DND-41 (cell line): ENCODE data around the gene MYBPC1.

Experiments used
- CTCF ChIP-seq: IDR thresholded peaks from 2 replicates; pipeline ENCODE4 v1.5.1; 2012; ENCODE audit warnings: borderline replicate concordance, low read length, moderate library complexity, mild to moderate bottlenecking; ENCODE audit not compliant: poor library complexity, severe bottlenecking; ENCODE audit errors: extremely low read depth
- EZH2 ChIP-seq: IDR thresholded peaks from 3 replicates; pipeline ENCODE4 v1.6.1; 2012; ENCODE audit warnings: borderline replicate concordance, low read depth, mild to moderate bottlenecking, moderate library complexity, low read length, inconsistent platforms; ENCODE audit not compliant: severe bottlenecking

GRCh38 chr12:101567918-101568317 is 26.9 kb upstream of the MYBPC1 start:
- TF ChIP-seq EZH2 (no peak), CTCF (no peak)
